ENCODE results near the gene MYO7B.

Gene MYO7B

DNA sequence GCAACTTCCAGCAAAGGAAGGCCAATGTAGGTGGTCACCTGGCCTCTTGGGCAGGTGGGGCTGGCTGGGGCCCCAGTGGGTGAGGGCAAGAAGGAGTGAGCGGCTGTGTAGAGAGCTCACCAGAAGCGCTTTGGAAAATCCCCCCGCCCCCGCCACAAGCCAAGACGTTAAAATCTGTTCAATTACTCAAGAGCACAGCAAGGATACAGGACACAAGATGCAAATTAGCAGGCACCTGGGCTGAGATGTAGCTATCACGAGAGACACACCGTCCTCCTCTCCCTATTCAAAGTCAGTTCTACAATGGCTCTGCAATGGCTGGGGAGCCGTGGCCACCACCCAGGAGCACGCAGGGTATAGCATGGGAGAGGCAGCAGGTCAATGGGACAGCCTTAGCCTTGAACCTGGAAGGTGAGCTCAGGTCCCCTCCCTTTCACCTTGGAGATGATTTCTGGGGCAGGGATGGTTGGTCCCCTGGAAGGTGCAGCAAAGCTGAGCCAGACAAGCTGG lies 72.0 kb downstream of the MYO7B start:
- WGBS, 2 experiments = 91 to 94% methylated on average over 9 of the region's 9 CpGs
- no peak overlapping the region for H3K27ac ChIP-seq (ENCODE audit: insufficient read depth, low read depth, low read length, poor library complexity, severe bottlenecking)
- no peak overlapping the region for H3K4me3 ChIP-seq (ENCODE audit: insufficient read depth, low read depth, low read length)
- no peaks in the 10 kb centered on the region for H3K27me3 ChIP-seq (ENCODE audit: control insufficient read depth, insufficient read depth, low read length, poor library complexity, severe bottlenecking)
- H3K4me1 ChIP-seq (ENCODE audit: control insufficient read depth, insufficient read depth, low read length) = no peaks in the 10 kb centered on the region
- H3K36me3 ChIP-seq (ENCODE audit: control insufficient read depth, insufficient read depth, low read length) = no peaks in the 10 kb centered on the region
- no peaks in the 10 kb centered on the region for H3K9me3 ChIP-seq (ENCODE audit: control insufficient read depth, low read length)

GRCh38 chr2:127608061-127609030 lies 72.9 kb downstream of the MYO7B start:
- no peaks in the 10 kb centered on the region for H3K36me3 ChIP-seq (ENCODE audit: control insufficient read depth, insufficient read depth, low read length)
- no peak overlapping the region for H3K4me3 ChIP-seq (ENCODE audit: insufficient read depth, low read depth, low read length)
- H3K27me3 ChIP-seq (ENCODE audit: control insufficient read depth, insufficient read depth, low read length, poor library complexity, severe bottlenecking) = no peaks in the 10 kb centered on the region
- H3K4me1 ChIP-seq (ENCODE audit: control insufficient read depth, insufficient read depth, low read length) = no peaks in the 10 kb centered on the region
- WGBS, 2 experiments = 91 to 92% methylated on average over 25 of the region's 25 CpGs
- H3K27ac ChIP-seq (ENCODE audit: insufficient read depth, low read depth, low read length, poor library complexity, severe bottlenecking) = no peak overlapping the region
- H3K9me3 ChIP-seq (ENCODE audit: control insufficient read depth, low read length) = no peaks in the 10 kb centered on the region

- H3K4me1 ChIP-seq (ENCODE audit: control insufficient read depth, insufficient read depth, low read length) = no peaks in the 10 kb centered on the region
- no peak overlapping the region for H3K27ac ChIP-seq (ENCODE audit: insufficient read depth, low read depth, low read length, poor library complexity, severe bottlenecking)
- no peaks in the 10 kb centered on the region for H3K36me3 ChIP-seq (ENCODE audit: control insufficient read depth, insufficient read depth, low read length)
- 87 to 88% methylated on average over 24 of the region's 24 CpGs for WGBS, 2 experiments
- H3K27me3 ChIP-seq (ENCODE audit: control insufficient read depth, insufficient read depth, low read length, poor library complexity, severe bottlenecking) = no peaks in the 10 kb centered on the region
- H3K4me3 ChIP-seq (ENCODE audit: insufficient read depth, low read depth, low read length) = no peak overlapping the region
- no peaks in the 10 kb centered on the region for H3K9me3 ChIP-seq (ENCODE audit: control insufficient read depth, low read length)
Observed at GRCh38 chr2:127609031-127609751, 73.7 kb downstream of the MYO7B start.

DNA sequence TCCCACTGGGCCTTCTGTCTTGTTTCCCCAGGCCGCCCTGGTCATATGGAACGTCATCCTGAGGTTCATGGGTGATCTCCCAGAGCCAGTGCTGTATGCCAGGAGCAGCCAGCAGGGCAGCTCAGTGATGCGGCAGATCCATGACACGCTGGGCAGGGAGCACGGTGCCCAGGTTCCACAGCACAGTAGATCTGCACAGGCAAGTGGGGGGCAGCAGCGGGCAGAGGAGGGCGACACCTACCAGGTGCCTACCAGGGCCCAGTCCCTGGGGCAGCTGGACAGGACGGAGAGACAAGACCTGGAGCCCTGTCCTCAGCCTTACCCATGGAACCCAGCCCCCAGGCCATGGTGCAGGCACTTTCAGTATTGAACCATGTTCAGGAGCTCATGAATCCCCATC lies 74.3 kb downstream of the MYO7B start:
- WGBS, 2 experiments = 91 to 97% methylated on average over 8 of the region's 8 CpGs
- Histone ChIP-seq H3K4me1 (ENCODE audit: control insufficient read depth, insufficient read depth, low read length) (no peaks in the 10 kb centered on the region), H3K9me3 (ENCODE audit: control insufficient read depth, low read length) (no peaks in the 10 kb centered on the region), H3K27ac (ENCODE audit: insufficient read depth, low read depth, low read length, poor library complexity, severe bottlenecking) (no peak overlapping the region), H3K4me3 (ENCODE audit: insufficient read depth, low read depth, low read length) (no peak overlapping the region), H3K27me3 (ENCODE audit: control insufficient read depth, insufficient read depth, low read length, poor library complexity, severe bottlenecking) (no peaks in the 10 kb centered on the region), H3K36me3 (ENCODE audit: control insufficient read depth, insufficient read depth, low read length) (no peaks in the 10 kb centered on the region)

DNA sequence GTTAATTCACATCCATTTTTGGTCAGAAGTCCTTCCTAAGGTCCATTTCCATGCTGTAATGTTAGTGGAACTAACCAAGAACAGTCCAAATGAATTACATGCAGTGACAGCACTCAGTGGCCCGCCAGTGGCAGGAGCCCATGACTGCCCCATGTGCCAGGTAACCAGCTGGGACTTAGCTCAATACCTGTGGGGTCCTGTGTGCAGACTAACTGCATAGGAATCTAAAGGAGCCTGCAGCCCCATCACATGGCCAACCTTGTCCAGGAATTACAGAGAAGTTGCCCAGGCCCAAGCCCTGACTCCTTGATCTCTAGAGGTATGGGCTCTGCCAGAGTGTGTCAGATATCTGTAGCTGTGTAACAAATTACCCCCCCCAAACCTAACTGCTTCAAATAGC lies 75.1 kb downstream of the MYO7B start:
- no peaks in the 10 kb centered on the region for H3K36me3 ChIP-seq (ENCODE audit: control insufficient read depth, insufficient read depth, low read length)
- no peak overlapping the region for H3K27ac ChIP-seq (ENCODE audit: insufficient read depth, low read depth, low read length, poor library complexity, severe bottlenecking)
- H3K27me3 ChIP-seq (ENCODE audit: control insufficient read depth, insufficient read depth, low read length, poor library complexity, severe bottlenecking) = no peaks in the 10 kb centered on the region
- H3K4me1 ChIP-seq (ENCODE audit: control insufficient read depth, insufficient read depth, low read length) = no peaks in the 10 kb centered on the region
- 90 to 96% methylated on average over 1 of the region's 1 CpG for whole genome bisulfite sequencing, 2 experiments
- no peak overlapping the region for H3K4me3 ChIP-seq (ENCODE audit: insufficient read depth, low read depth, low read length)
- H3K9me3 ChIP-seq (ENCODE audit: control insufficient read depth, low read length) = no peaks in the 10 kb centered on the region

DNA sequence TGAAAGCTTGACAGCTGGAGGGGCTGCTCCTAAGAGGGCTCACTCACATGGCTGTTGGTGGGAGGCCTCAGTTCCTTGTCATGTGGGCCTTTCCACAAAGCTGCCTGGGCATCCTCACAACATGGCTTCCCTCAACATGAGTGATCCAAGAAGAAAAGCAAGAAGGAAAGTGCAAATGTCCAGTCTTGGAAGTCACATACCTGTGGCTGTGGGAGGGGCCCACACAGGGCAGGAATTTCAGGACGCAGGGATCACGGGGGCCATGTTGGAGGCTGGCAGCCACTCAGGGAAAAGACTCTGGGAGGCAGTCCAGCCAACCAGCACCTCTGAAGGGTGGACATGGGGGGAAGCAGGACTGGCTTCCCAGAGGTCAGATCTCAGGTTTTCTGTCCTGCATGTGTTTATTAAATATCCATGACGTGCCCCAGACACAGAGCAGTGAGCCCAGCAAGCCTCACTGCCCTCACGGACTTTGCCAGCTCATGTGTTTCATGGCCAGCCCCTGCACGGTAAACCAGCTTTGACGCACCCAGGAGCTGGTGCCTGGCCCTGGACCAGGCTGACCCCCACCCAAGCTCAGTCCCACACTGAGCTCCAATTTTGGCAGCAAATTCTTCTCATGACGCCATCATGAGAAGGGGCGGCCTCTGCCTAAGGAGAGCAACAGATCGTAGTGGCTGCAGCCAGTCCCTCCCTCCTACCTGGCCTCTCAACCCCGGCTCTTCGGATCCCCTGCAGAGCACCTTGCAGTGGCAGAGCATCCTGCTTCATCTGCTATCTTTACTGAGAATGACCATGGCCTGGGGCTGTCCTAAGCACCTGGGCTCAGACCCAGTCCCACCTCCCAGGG lies 75.8 kb downstream of the MYO7B start:
- H3K4me1 ChIP-seq (ENCODE audit: control insufficient read depth, insufficient read depth, low read length) = peaks cover 5% of the 10 kb centered on the region
- H3K36me3 ChIP-seq (ENCODE audit: control insufficient read depth, insufficient read depth, low read length) = no peaks in the 10 kb centered on the region
- H3K27me3 ChIP-seq (ENCODE audit: control insufficient read depth, insufficient read depth, low read length, poor library complexity, severe bottlenecking) = no peaks in the 10 kb centered on the region
- H3K27ac ChIP-seq (ENCODE audit: insufficient read depth, low read depth, low read length, poor library complexity, severe bottlenecking) = no peak overlapping the region
- H3K4me3 ChIP-seq (ENCODE audit: insufficient read depth, low read depth, low read length) = no peak overlapping the region
- no peaks in the 10 kb centered on the region for H3K9me3 ChIP-seq (ENCODE audit: control insufficient read depth, low read length)
- WGBS, 2 experiments = 89 to 91% methylated on average over 11 of the region's 11 CpGs

- Histone ChIP-seq H3K4me3 (ENCODE audit: insufficient read depth, low read depth, low read length) (no peak overlapping the region), H3K27ac (ENCODE audit: insufficient read depth, low read depth, low read length, poor library complexity, severe bottlenecking) (no peak overlapping the region)
- 85 to 87% methylated on average over 13 of the region's 13 CpGs for WGBS, 2 experiments
Observed at GRCh38 chr2:127612111-127612822, 76.8 kb downstream of the MYO7B start.

DNA sequence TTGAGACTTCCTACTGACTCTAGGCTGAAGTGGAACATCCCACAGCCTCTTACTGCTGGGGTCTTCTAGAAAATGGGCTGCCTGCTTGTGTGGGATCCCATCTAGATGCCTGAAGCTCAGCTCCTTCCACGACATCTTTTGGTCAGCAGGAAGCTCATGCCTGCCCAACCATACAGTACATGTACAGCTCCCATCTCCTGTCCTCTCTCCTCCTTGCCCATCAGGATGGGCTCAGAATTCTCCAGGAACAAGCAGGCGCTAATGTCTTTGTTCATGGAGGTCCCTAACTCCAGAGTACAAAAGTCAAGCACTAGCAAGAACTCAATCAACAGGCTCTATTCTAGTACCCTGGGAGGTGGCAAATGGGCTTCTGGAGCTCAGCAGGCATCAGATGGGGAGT lies 78.8 kb downstream of the MYO7B start:
- H3K4me1 ChIP-seq (ENCODE audit: control insufficient read depth, insufficient read depth, low read length) = peaks cover 5% of the 10 kb centered on the region

More at GRCh38 chr2:127612111-127612822, 76.8 kb downstream of the MYO7B start:
- H3K4me1 ChIP-seq (ENCODE audit: control insufficient read depth, insufficient read depth, low read length) = peaks cover 5% of the 10 kb centered on the region
- no peaks in the 10 kb centered on the region for H3K36me3 ChIP-seq (ENCODE audit: control insufficient read depth, insufficient read depth, low read length)
- H3K9me3 ChIP-seq (ENCODE audit: control insufficient read depth, low read length) = no peaks in the 10 kb centered on the region
- no peaks in the 10 kb centered on the region for H3K27me3 ChIP-seq (ENCODE audit: control insufficient read depth, insufficient read depth, low read length, poor library complexity, severe bottlenecking)

GRCh38 chr2:127614731-127615130 lies 79.2 kb downstream of the MYO7B start:
- Histone ChIP-seq H3K27ac (ENCODE audit: insufficient read depth, low read depth, low read length, poor library complexity, severe bottlenecking) (no peak overlapping the region), H3K27me3 (ENCODE audit: control insufficient read depth, insufficient read depth, low read length, poor library complexity, severe bottlenecking) (no peaks in the 10 kb centered on the region), H3K9me3 (ENCODE audit: control insufficient read depth, low read length) (no peaks in the 10 kb centered on the region), H3K4me3 (ENCODE audit: insufficient read depth, low read depth, low read length) (no peak overlapping the region), H3K4me1 (ENCODE audit: control insufficient read depth, insufficient read depth, low read length) (peaks cover 5% of the 10 kb centered on the region), H3K36me3 (ENCODE audit: control insufficient read depth, insufficient read depth, low read length) (no peaks in the 10 kb centered on the region)
- 89 to 92% methylated on average over 3 of the region's 3 CpGs for WGBS, 2 experiments

More for the DNA sequence above, 78.8 kb downstream of the MYO7B start:
- Histone ChIP-seq H3K4me3 (ENCODE audit: insufficient read depth, low read depth, low read length) (no peak overlapping the region), H3K27ac (ENCODE audit: insufficient read depth, low read depth, low read length, poor library complexity, severe bottlenecking) (no peak overlapping the region), H3K36me3 (ENCODE audit: control insufficient read depth, insufficient read depth, low read length) (no peaks in the 10 kb centered on the region), H3K9me3 (ENCODE audit: control insufficient read depth, low read length) (no peaks in the 10 kb centered on the region), H3K27me3 (ENCODE audit: control insufficient read depth, insufficient read depth, low read length, poor library complexity, severe bottlenecking) (no peaks in the 10 kb centered on the region)
- 93 to 98% methylated on average over 2 of the region's 2 CpGs for WGBS, 2 experiments
